HG03442 (cell line): ENCODE data around the gene MARF1.
"Not testable (repeated sequence)": the region's sequence is repeated elsewhere in the genome, so short reads cannot be mapped to it uniquely, and the experiment has no call there.

Experiments
- ATAC-seq: cut with Tn5 transposase; IDR thresholded peaks from one replicate; pipeline ENCODE4 v1.9.1; 2021; ENCODE audit warnings: mild to moderate bottlenecking, moderate library complexity; ENCODE audit not compliant: unreplicated experiment

MARF1 gene

GRCh38 chr16:15643048-15643945 lies at the start of gene MARF1:
Gene MARF1 (minus strand): TSS chr16:15643154. CDS start chr16:15639233, 3,921 bp downstream.
- ATAC-seq: peak; percentile 41

- not testable (repeated sequence) for ATAC-seq
These were observed 49.6 kb upstream of the MARF1 start for GRCh38 chr16:15692508-15692907.

- ATAC-seq: no peak
These were observed 48.1 kb upstream of the MARF1 start for GRCh38 chr16:15691046-15691445.

GRCh38 chr16:15690296-15690695 lies 47.3 kb upstream of the MARF1 start:
- ATAC-seq: no peak

GRCh38 chr16:15689290-15689689 lies 46.3 kb upstream of the MARF1 start:
- ATAC-seq: no peak

- no peak for ATAC-seq
These were observed 43.3 kb upstream of the MARF1 start for GRCh38 chr16:15686287-15686686.

- ATAC-seq: no peak
These were observed 39.2 kb upstream of the MARF1 start for GRCh38 chr16:15682105-15682570.

- ATAC-seq: no peak
These were observed 34.5 kb upstream of the MARF1 start for GRCh38 chr16:15677447-15677846.

GRCh38 chr16:15676506-15676905 lies 33.6 kb upstream of the MARF1 start:
- ATAC-seq: no peak

- no peak for ATAC-seq
These were observed 31.6 kb upstream of the MARF1 start for GRCh38 chr16:15674571-15674970.

- ATAC-seq: no peak
These were observed 29.7 kb upstream of the MARF1 start for GRCh38 chr16:15672514-15673167.

- ATAC-seq: not testable (repeated sequence)
These were observed 29.2 kb upstream of the MARF1 start for GRCh38 chr16:15672127-15672513.

- ATAC-seq: no peak
These were observed 28.7 kb upstream of the MARF1 start for GRCh38 chr16:15671530-15672117.

GRCh38 chr16:15667091-15667742 lies 24.3 kb upstream of the MARF1 start:
- no peak for ATAC-seq

GRCh38 chr16:15665107-15665506 lies 22.2 kb upstream of the MARF1 start:
- ATAC-seq: no peak

GRCh38 chr16:15660203-15660601 lies 17.2 kb upstream of the MARF1 start:
- ATAC-seq: no peak

- ATAC-seq: no peak
These were observed 15.6 kb upstream of the MARF1 start for GRCh38 chr16:15658556-15658955.

- no peak for ATAC-seq
These were observed 15.2 kb upstream of the MARF1 start for GRCh38 chr16:15658149-15658548.

GRCh38 chr16:15655561-15655960 lies 12.6 kb upstream of the MARF1 start:
- not testable (repeated sequence) for ATAC-seq

- ATAC-seq: no peak
These were observed 11.6 kb upstream of the MARF1 start for GRCh38 chr16:15654591-15654990.

- ATAC-seq: no peak
These were observed 10.3 kb upstream of the MARF1 start for GRCh38 chr16:15653227-15653626.
